Prostate gland (tissue), 2 donors: Measurements from ENCODE around the gene POC1B. TPM values are rescaled to one million over a fixed set of nuclear protein-coding genes. Genes with fewer than 3 reads are reported as not detected.

ENCODE experiments used
- DNase-seq: peaks from one replicate; pipeline ENCODE4 v3.0.0-alpha.2; 2019; ENCODE audit warnings: low spot score
- H3K27ac ChIP-seq, 2 donors: fragments of 200-600 bp; sonication (generic); 2 replicates each; pipeline ENCODE4 v1.5.1; 2017 to 2019
- H3K27me3 ChIP-seq: fragments of 200-600 bp; sonication (generic); replicated peaks from 2 replicates; pipeline ENCODE4 v1.5.1; 2019; ENCODE audit not compliant: insufficient read depth
- H3K36me3 ChIP-seq, 2 donors: fragments of 200-600 bp; sonication (generic); 1 replicate in 1 of 2; 2 replicates in 1 of 2; pipeline versions ENCODE4 v1.5.1 to v1.8.1; 2017 to 2019
- H3K4me1 ChIP-seq: fragments of 200-600 bp; sonication (generic); replicated peaks from 2 replicates; pipeline ENCODE4 v1.5.1; 2019
- H3K4me3 ChIP-seq, 2 donors: fragments of 200-600 bp; sonication (generic); 2 replicates each; pipeline ENCODE4 v1.5.1; 2017 to 2019
- H3K9me3 ChIP-seq: fragments of 200-600 bp; sonication (generic); 2 replicates; pipeline ENCODE4 v1.5.1; 2017
- CTCF ChIP-seq, 4 experiments: fragments of 200-600 bp in 2 of 4; fragments of 450-650 bp in 2 of 4; sonication (generic) in 2 of 4; IDR thresholded peaks; 1 replicate in 3 of 4; 2 replicates in 1 of 4; pipeline ENCODE4 v1.5.1; 2016 to 2019; ENCODE audit warnings: antibody characterized with exemption in 4 of 4, mild to moderate bottlenecking in 2 of 4, moderate library complexity in 2 of 4
- POLR2A ChIP-seq: fragments of 450-650 bp; IDR thresholded peaks from one replicate; pipeline ENCODE4 v1.6.1; 2016; ENCODE audit warnings: antibody characterized with exemption, mild to moderate bottlenecking
- POLR2AphosphoS5 ChIP-seq: sonication (generic); formaldehyde crosslinking; IDR thresholded peaks from one replicate; pipeline ENCODE4 v1.6.1; 2017; ENCODE audit warnings: antibody characterized with exemption
- WGBS: methylation state at CpG from one replicate; pipeline ENCODE4 v1.1.5; 2018; 5-methylcytosine and 5-hydroxymethylcytosine counted together
- intact Hi-C: fragments of 100-400 bp; cut with DNase I; formaldehyde crosslinking; loops from one replicate; pipeline ENCODE4 v1.14.2; 2022
- total RNA-seq, 2 donors: library from RNA; depleted of rRNA; stranded (reverse); fragments of >200 nt; gene quantifications; one replicate each; pipeline ENCODE4 v1.1.0, GENCODE V29; 2016

Gene POC1B
- total RNA-seq, 2 donors from 2014 or later = 11.1 to 15.8 TPM

- Histone ChIP-seq H3K27me3 (no peaks in the 10 kb centered on the region), H3K9me3 (no peaks in the 10 kb centered on the region), H3K4me1 (no peaks in the 10 kb centered on the region), H3K4me3 (no peak overlapping the region), H3K27ac (no peak overlapping the region), H3K36me3 (no peaks in the 10 kb centered on the region)
- TF ChIP-seq POLR2A (no peak), POLR2AphosphoS5 (no peak), CTCF (IDR thresholded peaks at IDR 0.05) (no peak)
- DNase-seq = no peak
- WGBS = 96% methylated on average over 1 of the region's 1 CpG
- intact Hi-C loops = no loop called here
These were observed 11.1 kb downstream of the POC1B start for GRCh38 chr12:89514751-89515150.

GRCh38 chr12:89513544-89513943, 12.3 kb downstream of the POC1B start:
- DNase-seq = no peak
- H3K27me3 ChIP-seq = no peaks in the 10 kb centered on the region
- no peaks in the 10 kb centered on the region for H3K9me3 ChIP-seq
- no peaks in the 10 kb centered on the region for H3K4me1 ChIP-seq
- no peak overlapping the region for H3K27ac ChIP-seq
- H3K36me3 ChIP-seq = no peaks in the 10 kb centered on the region
- H3K4me3 ChIP-seq = no peak overlapping the region
- TF ChIP-seq POLR2AphosphoS5 (no peak), CTCF (IDR thresholded peaks at IDR 0.05) (no peak), POLR2A (no peak)
- 95% methylated on average over 4 of the region's 4 CpGs for WGBS
- intact Hi-C loops = no loop called here

GRCh38 chr12:89507015-89507824, 18.6 kb downstream of the POC1B start:
- no peak for DNase-seq
- Histone ChIP-seq H3K4me3 (no peak overlapping the region), H3K9me3 (no peaks in the 10 kb centered on the region), H3K27me3 (no peaks in the 10 kb centered on the region), H3K36me3 (no peaks in the 10 kb centered on the region), H3K27ac (no peak overlapping the region), H3K4me1 (no peaks in the 10 kb centered on the region)
- intact Hi-C loops = no loop called here
- TF ChIP-seq CTCF (IDR thresholded peaks at IDR 0.05) = no peak
- no peak for TF ChIP-seq POLR2AphosphoS5
- no peak for TF ChIP-seq POLR2A
- 64% methylated on average over 9 of the region's 9 CpGs for WGBS

GRCh38 chr12:89506050-89506449, 19.8 kb downstream of the POC1B start:
- WGBS = 59% methylated on average over 1 of the region's 1 CpG
- DNase-seq = no peak
- Histone ChIP-seq H3K9me3 (no peaks in the 10 kb centered on the region), H3K27me3 (no peaks in the 10 kb centered on the region), H3K4me3 (no peak overlapping the region), H3K27ac (no peak overlapping the region), H3K4me1 (no peaks in the 10 kb centered on the region), H3K36me3 (no peaks in the 10 kb centered on the region)
- intact Hi-C loops = no loop called here
- TF ChIP-seq CTCF (IDR thresholded peaks at IDR 0.05) = no peak
- TF ChIP-seq POLR2AphosphoS5 = no peak
- no peak for TF ChIP-seq POLR2A
